Fibroblast of lung (primary cell): Measurements from ENCODE around the gene ZNF512B.

ENCODE experiments used
- EZH2 ChIP-seq: IDR thresholded peaks from 2 replicates; pipeline ENCODE4 v1.5.1; 2012; ENCODE audit warnings: low read length, control low read depth, mild to moderate bottlenecking; ENCODE audit errors: missing control alignments
- TF ChIP-seq, protein P1 (sequence below), 2 donors: IDR thresholded peaks in 1 of 2; conservative IDR thresholded peaks in 1 of 2; 1 replicate in 1 of 2; 2 replicates in 1 of 2; pipeline ENCODE4 v1.5.1; 2011 to 2012; ENCODE audit warnings: low read length in 2 of 2, control low read depth in 1 of 2, inconsistent platforms in 1 of 2, low read depth in 1 of 2, mild to moderate bottlenecking in 1 of 2

DNA sequence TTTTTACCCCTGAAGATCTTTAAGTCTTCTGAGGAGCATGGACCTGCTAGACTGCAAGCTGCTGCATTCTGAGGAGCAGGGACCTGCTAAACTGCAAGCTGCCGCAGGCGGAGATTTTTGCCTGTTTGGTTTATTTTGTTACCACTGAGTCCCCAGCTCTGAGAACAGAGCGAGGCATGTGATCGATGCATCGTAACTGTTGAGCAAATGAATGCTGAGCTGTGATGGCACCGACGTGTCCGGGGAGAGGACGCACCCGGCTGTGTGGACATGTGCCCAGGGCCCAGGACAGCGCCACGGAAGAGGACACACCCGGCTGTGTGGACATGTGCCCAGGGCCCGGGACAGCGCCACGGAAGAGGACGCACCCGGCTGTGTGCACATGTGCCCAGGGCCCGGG is 50.6 kb downstream of the ZNF512B start:
- no peak for TF ChIP-seq EZH2
- TF ChIP-seq, protein P1, sequence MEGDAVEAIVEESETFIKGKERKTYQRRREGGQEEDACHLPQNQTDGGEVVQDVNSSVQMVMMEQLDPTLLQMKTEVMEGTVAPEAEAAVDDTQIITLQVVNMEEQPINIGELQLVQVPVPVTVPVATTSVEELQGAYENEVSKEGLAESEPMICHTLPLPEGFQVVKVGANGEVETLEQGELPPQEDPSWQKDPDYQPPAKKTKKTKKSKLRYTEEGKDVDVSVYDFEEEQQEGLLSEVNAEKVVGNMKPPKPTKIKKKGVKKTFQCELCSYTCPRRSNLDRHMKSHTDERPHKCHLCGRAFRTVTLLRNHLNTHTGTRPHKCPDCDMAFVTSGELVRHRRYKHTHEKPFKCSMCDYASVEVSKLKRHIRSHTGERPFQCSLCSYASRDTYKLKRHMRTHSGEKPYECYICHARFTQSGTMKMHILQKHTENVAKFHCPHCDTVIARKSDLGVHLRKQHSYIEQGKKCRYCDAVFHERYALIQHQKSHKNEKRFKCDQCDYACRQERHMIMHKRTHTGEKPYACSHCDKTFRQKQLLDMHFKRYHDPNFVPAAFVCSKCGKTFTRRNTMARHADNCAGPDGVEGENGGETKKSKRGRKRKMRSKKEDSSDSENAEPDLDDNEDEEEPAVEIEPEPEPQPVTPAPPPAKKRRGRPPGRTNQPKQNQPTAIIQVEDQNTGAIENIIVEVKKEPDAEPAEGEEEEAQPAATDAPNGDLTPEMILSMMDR (conservative IDR thresholded peaks at IDR 0.05 in 1 of 2, IDR thresholded peaks at IDR 0.05 in 1 of 2; ENCODE audit: low read depth in 1 of 2, low read length in 2 of 2), result no peak
